Naive thymus-derived CD8-positive, alpha-beta T cell (primary cell): ENCODE measurements around the gene INTS11. TPM values are rescaled to one million over a fixed set of nuclear protein-coding genes. Genes with fewer than 3 reads are reported as not detected.
A peak's percentile ranks its signal among the peaks of the same experiment; 100 is the strongest.

Experiments
- ATAC-seq, 2 donors: fragments of 150-1000 bp; cut with Tn5 transposase in 1 of 2; sonication (Bioruptor Pico), chemical (Tn5 transposase) in 1 of 2; 1 replicate in 1 of 2; 2 replicates in 1 of 2; pipeline ENCODE4 v1.10.0; 2021; ENCODE audit warnings: mild to moderate bottlenecking in 2 of 2, moderate library complexity in 2 of 2
- POLR2A ChIA-PET: fragments of 350-600 bp; sonication (Branson Sonifier 250); formaldehyde crosslinking; loops from one replicate; lab custom pipeline; 2021; ENCODE audit warnings: antibody characterized with exemption; lab: Charles Lee
- DNase-seq, 10 donors: peaks; one replicate each; pipeline versions ENCODE4 v3.0.0 to v3.0.0-alpha.2; 2020 to 2022
- H3K27ac Mint-ChIP-seq, 10 donors: one replicate each; pipeline ENCODE4 v1.8.0; 2020 to 2022; ENCODE audit warnings: mild to moderate bottlenecking in 10 of 10, mixed read lengths in 10 of 10, moderate library complexity in 4 of 10, inconsistent platforms in 1 of 10
- H3K27me3 Mint-ChIP-seq, 5 donors: one replicate each; pipeline ENCODE4 v1.8.0; 2021 to 2022; ENCODE audit warnings: mixed read lengths in 5 of 5
- H3K36me3 Mint-ChIP-seq, 3 donors: one replicate each; pipeline ENCODE4 v1.8.0; 2020 to 2022; ENCODE audit warnings: mixed read lengths in 3 of 3, mild to moderate bottlenecking in 2 of 3, inconsistent platforms in 1 of 3
- H3K4me1 Mint-ChIP-seq, 4 donors: one replicate each; pipeline ENCODE4 v1.8.0; 2021 to 2022; ENCODE audit warnings: mixed read lengths in 4 of 4
- H3K4me3 Mint-ChIP-seq, 10 donors: one replicate each; pipeline ENCODE4 v1.8.0; 2020 to 2022; ENCODE audit warnings: mild to moderate bottlenecking in 10 of 10, mixed read lengths in 10 of 10, moderate library complexity in 6 of 10, inconsistent platforms in 1 of 10
- H3K9me3 Mint-ChIP-seq, 9 donors: one replicate each; pipeline ENCODE4 v1.8.0; 2020 to 2022; ENCODE audit warnings: mixed read lengths in 9 of 9, mild to moderate bottlenecking in 3 of 9, inconsistent platforms in 1 of 9, moderate library complexity in 1 of 9
- polyA plus RNA-seq, 3 donors: library from polyadenylated mRNA; unstranded; fragments of 300-500 nt; fragmentation: Illumina TruSeq; gene quantifications; one replicate each; pipeline ENCODE4 v1.2.3, GENCODE V29; 2021
- total RNA-seq, 8 experiments: library from RNA in 2 of 8; stranded (reverse) in 2 of 8; gene quantifications; one replicate each; pipeline ENCODE4 v1.2.3 and lab custom pipeline; 2021 to 2026

Gene INTS11
- total and polyA plus RNA-seq, 5 experiments from 2014 or later, result 51.7 to 174 (median 65.1) TPM

- H3K9me3 Mint-ChIP-seq, result no peaks in the 10 kb centered on the region
- no peaks in the 10 kb centered on the region for H3K36me3 Mint-ChIP-seq
- DNase-seq (no peak), ATAC-seq (no peak)
- no peaks in the 10 kb centered on the region for H3K27me3 Mint-ChIP-seq
- POLR2A ChIA-PET, result interaction anchor here (0.8 kb wide), 1 partner anchor 9 kb away, joined by 3 read pairs; the partner anchor contains the start of gene UBE2J2
- peaks cover 0 to 4% (median 1%) of the 10 kb centered on the region in 4 donors for H3K4me1 Mint-ChIP-seq
- H3K4me3 Mint-ChIP-seq, result no peak overlapping the region
- H3K27ac Mint-ChIP-seq, result no peak overlapping the region
These were observed 42.7 kb downstream of the INTS11 start for GRCh38 chr1:1281533-1282321.

GRCh38 chr1:1280782-1281481 lies 43.5 kb downstream of the INTS11 start:
- ATAC-seq, result no peak
- no peaks in the 10 kb centered on the region for H3K36me3 Mint-ChIP-seq
- H3K9me3 Mint-ChIP-seq, result no peaks in the 10 kb centered on the region
- no peak for DNase-seq
- peaks cover 0 to 4% (median 1%) of the 10 kb centered on the region in 4 donors for H3K4me1 Mint-ChIP-seq
- no peak overlapping the region for H3K27ac Mint-ChIP-seq
- H3K27me3 Mint-ChIP-seq, result no peaks in the 10 kb centered on the region
- POLR2A ChIA-PET, result no interaction called here
- H3K4me3 Mint-ChIP-seq, result no peak overlapping the region

GRCh38 chr1:1279028-1279427 lies 45.4 kb downstream of the INTS11 start:
- POLR2A ChIA-PET, result interaction anchor here (0.7 to 1.1 kb wide), 2 partner anchors 119 to 257 kb away, joined by 3 to 4 read pairs; no protein-coding TSS in a partner anchor
- Mint-ChIP-seq H3K27me3 (no peaks in the 10 kb centered on the region), H3K27ac (no peak overlapping the region), H3K4me3 (no peak overlapping the region), H3K4me1 (peaks cover 0 to 9% (median 1%) of the 10 kb centered on the region in 4 donors), H3K36me3 (no peaks in the 10 kb centered on the region), H3K9me3 (no peaks in the 10 kb centered on the region)
- ATAC-seq (no peak), DNase-seq (no peak)

GRCh38 chr1:1278620-1279019 lies 45.8 kb downstream of the INTS11 start:
- H3K27ac Mint-ChIP-seq, result peak overlapping the region in 1 of 10 donors; percentile 27

GRCh38 chr1:1275836-1276235 lies 48.6 kb downstream of the INTS11 start:
- Mint-ChIP-seq H3K27me3 (no peaks in the 10 kb centered on the region), H3K4me1 (peaks cover 11 to 24% (median 22%) of the 10 kb centered on the region in 4 donors), H3K4me3 (peak overlapping the region in 9 of 10 donors; percentile 19 to 84 (median 60)), H3K36me3 (peaks cover 0 to 9% (median 1%) of the 10 kb centered on the region in 3 donors), H3K27ac (peak overlapping the region in 3 of 10 donors; percentile 17 to 90 (median 54)), H3K9me3 (no peaks in the 10 kb centered on the region)
- POLR2A ChIA-PET, result interaction anchor here (1.0 to 1.1 kb wide), 2 partner anchors 10 to 197 kb away, joined by 3 read pairs; no protein-coding TSS in a partner anchor
- DNase-seq (no peak), ATAC-seq (no peak)

More at GRCh38 chr1:1278620-1279019, 45.8 kb downstream of the INTS11 start:
- H3K4me3 Mint-ChIP-seq, result no peak overlapping the region
- ATAC-seq, result no peak
- no peaks in the 10 kb centered on the region for H3K36me3 Mint-ChIP-seq
- peaks cover 0 to 7% (median 1%) of the 10 kb centered on the region in 4 donors for H3K4me1 Mint-ChIP-seq
- POLR2A ChIA-PET, result interaction anchor here (0.7 to 1.1 kb wide), 2 partner anchors 119 to 257 kb away, joined by 3 to 4 read pairs; no protein-coding TSS in a partner anchor
- H3K27me3 Mint-ChIP-seq, result no peaks in the 10 kb centered on the region
- no peaks in the 10 kb centered on the region for H3K9me3 Mint-ChIP-seq
- no peak for DNase-seq

- no peak for DNase-seq
- peak overlapping the region in 5 of 10 donors; percentile 52 to 87 (median 72) for H3K27ac Mint-ChIP-seq
- no peaks in the 10 kb centered on the region for H3K9me3 Mint-ChIP-seq
- POLR2A ChIA-PET, result interaction anchor here (1.0 to 2.1 kb wide), 3 partner anchors 11 to 46 kb away, joined by 3 to 8 read pairs (median 4); no protein-coding TSS in a partner anchor
- peaks cover 20 to 33% (median 31%) of the 10 kb centered on the region in 4 donors for H3K4me1 Mint-ChIP-seq
- peaks cover 0 to 18% (median 1%) of the 10 kb centered on the region in 3 donors for H3K36me3 Mint-ChIP-seq
- ATAC-seq, result no peak
- H3K27me3 Mint-ChIP-seq, result no peaks in the 10 kb centered on the region
- peak overlapping the region; percentile 62 to 83 (median 70) for H3K4me3 Mint-ChIP-seq
These were observed 49.5 kb downstream of the INTS11 start for GRCh38 chr1:1274931-1275431.

GRCh38 chr1:1274299-1274930 lies 50.0 kb downstream of the INTS11 start:
- peaks cover 0 to 21% (median 1%) of the 10 kb centered on the region in 3 donors for H3K36me3 Mint-ChIP-seq
- no peaks in the 10 kb centered on the region for H3K27me3 Mint-ChIP-seq
- no peak for ATAC-seq
- H3K4me3 Mint-ChIP-seq, result peak overlapping the region; percentile 62 to 83 (median 70)
- peak overlapping the region in 6 of 10 donors; percentile 3 to 87 (median 72) for H3K27ac Mint-ChIP-seq
- DNase-seq, result no peak
- peaks cover 24 to 39% (median 36%) of the 10 kb centered on the region in 4 donors for H3K4me1 Mint-ChIP-seq
- POLR2A ChIA-PET, result interaction anchor here (0.9 to 2.1 kb wide), 10 partner anchors 11 to 153 kb away, joined by 3 to 8 read pairs (median 4); partner anchors contain the start of genes AURKAIP1, B3GALT6, CCNL2 and MRPL20
- H3K9me3 Mint-ChIP-seq, result no peaks in the 10 kb centered on the region

GRCh38 chr1:1273512-1274298 lies 50.8 kb downstream of the INTS11 start, which contains the start of gene UBE2J2:
UBE2J2 (minus strand) TSS chr1:1273854; CDS start chr1:1267992, 5,862 bp downstream.
- POLR2A ChIA-PET, result interaction anchor here (0.6 to 2.1 kb wide), 13 partner anchors 8 to 231 kb away, joined by 3 to 8 read pairs (median 4); partner anchors contain the start of genes AURKAIP1, B3GALT6, CCNL2 and MRPL20
- DNase-seq (peak; percentile 86 to 97 (median 92)), ATAC-seq (peak; percentile 93 to 97)
- Mint-ChIP-seq H3K27ac (peak within 1 kb of the TSS; percentile 75 to 96 (median 91)), H3K4me3 (peak within 1 kb of the TSS; percentile 80 to 93 (median 87)), H3K4me1 (peaks cover 25 to 42% (median 36%) of the 10 kb centered on the region in 4 donors), H3K36me3 (peaks cover 0 to 21% (median 1%) of the 10 kb centered on the region in 3 donors), H3K27me3 (no peaks in the 10 kb centered on the region), H3K9me3 (no peaks in the 10 kb centered on the region)

- DNase-seq, result peak in 1 of 10 donors; percentile 21
- H3K27ac Mint-ChIP-seq, result peak overlapping the region; percentile 75 to 96 (median 91)
- H3K4me1 Mint-ChIP-seq, result peaks cover 26 to 47% (median 36%) of the 10 kb centered on the region in 4 donors
- H3K4me3 Mint-ChIP-seq, result peak overlapping the region; percentile 80 to 93 (median 87)
- H3K9me3 Mint-ChIP-seq, result no peaks in the 10 kb centered on the region
- ATAC-seq, result peak in 1 of 2 donors; percentile 9
- H3K36me3 Mint-ChIP-seq, result peaks cover 0 to 24% (median 1%) of the 10 kb centered on the region in 3 donors
- H3K27me3 Mint-ChIP-seq, result no peaks in the 10 kb centered on the region
- POLR2A ChIA-PET, result interaction anchor here (0.6 to 2.1 kb wide), 12 partner anchors 9 to 232 kb away, joined by 3 to 8 read pairs (median 4); partner anchors contain the start of genes AURKAIP1, CCNL2 and MRPL20
These were observed 51.3 kb downstream of the INTS11 start for GRCh38 chr1:1273209-1273511.

GRCh38 chr1:1272341-1273208 lies 51.9 kb downstream of the INTS11 start:
- no peaks in the 10 kb centered on the region for H3K27me3 Mint-ChIP-seq
- H3K9me3 Mint-ChIP-seq, result no peaks in the 10 kb centered on the region
- ATAC-seq (peak in 1 of 2 donors; percentile 7), DNase-seq (no peak)
- peaks cover 29 to 50% (median 37%) of the 10 kb centered on the region in 4 donors for H3K4me1 Mint-ChIP-seq
- H3K27ac Mint-ChIP-seq, result peak overlapping the region; percentile 75 to 96 (median 91)
- peaks cover 0 to 28% (median 1%) of the 10 kb centered on the region in 3 donors for H3K36me3 Mint-ChIP-seq
- POLR2A ChIA-PET, result interaction anchor here (0.6 to 2.1 kb wide), 7 partner anchors 9 to 307 kb away, joined by 3 to 8 read pairs (median 3); partner anchors contain the start of genes AURKAIP1 and TTLL10
- H3K4me3 Mint-ChIP-seq, result peak overlapping the region; percentile 80 to 93 (median 87)
